Endodermal cell (in vitro differentiated cells): ENCODE results near the gene CHST2. TPM values are rescaled to one million over a fixed set of nuclear protein-coding genes. Genes with fewer than 3 reads are reported as not detected.

Experiments
- DNase-seq: peaks from one replicate; pipeline ENCODE4 v3.0.0-alpha.2; 2017
- H3K27ac ChIP-seq: 2 replicates; pipeline ENCODE4 v1.5.1; 2013; ENCODE audit warnings: mild to moderate bottlenecking, low read depth, low read length, moderate library complexity
- H3K27me3 ChIP-seq: 2 replicates; pipeline ENCODE4 v1.6.1; 2013; ENCODE audit warnings: mild to moderate bottlenecking, low read length, moderate library complexity; ENCODE audit not compliant: insufficient read depth, control insufficient read depth, poor library complexity, severe bottlenecking
- H3K36me3 ChIP-seq: 2 replicates; pipeline ENCODE4 v1.7.0; 2013; ENCODE audit warnings: mild to moderate bottlenecking, low read length, moderate library complexity; ENCODE audit not compliant: control insufficient read depth, insufficient read depth
- H3K4me1 ChIP-seq: one replicate; pipeline ENCODE4 v1.7.0; 2013; ENCODE audit warnings: low read length; ENCODE audit not compliant: control insufficient read depth, insufficient read depth
- H3K4me3 ChIP-seq: 2 replicates; pipeline ENCODE4 v1.5.1; 2013; ENCODE audit warnings: mild to moderate bottlenecking, low read length, moderate library complexity
- H3K9ac ChIP-seq: 2 replicates; pipeline ENCODE4 v1.6.1; 2013; ENCODE audit warnings: mild to moderate bottlenecking, low read length, moderate library complexity; ENCODE audit not compliant: poor library complexity, severe bottlenecking; ENCODE audit errors: extremely low read depth
- H3K9me3 ChIP-seq: 2 replicates; pipeline ENCODE4 v1.6.1; 2013; ENCODE audit warnings: mild to moderate bottlenecking, low read length, moderate library complexity; ENCODE audit not compliant: control insufficient read depth
- H3K27ac Mint-ChIP-seq: 2 replicates; pipeline ENCODE4 v1.8.0; 2020; ENCODE audit warnings: mixed read lengths
- H3K27me3 Mint-ChIP-seq: 2 replicates; pipeline ENCODE4 v1.8.0; 2021; ENCODE audit warnings: mild to moderate bottlenecking, mixed read lengths; ENCODE audit not compliant: insufficient read depth
- H3K36me3 Mint-ChIP-seq: 2 replicates; pipeline ENCODE4 v1.8.0; 2020; ENCODE audit warnings: low read depth, mixed read lengths
- H3K4me1 Mint-ChIP-seq: 2 replicates; pipeline ENCODE4 v1.8.0; 2020; ENCODE audit warnings: mixed read lengths
- H3K4me3 Mint-ChIP-seq: 2 replicates; pipeline ENCODE4 v1.8.0; 2020; ENCODE audit warnings: mild to moderate bottlenecking, moderate library complexity, mixed read lengths
- H3K9me3 Mint-ChIP-seq: 2 replicates; pipeline ENCODE4 v1.8.0; 2020; ENCODE audit warnings: mild to moderate bottlenecking, mixed read lengths
- WGBS, 2 experiments: methylation state at CpG; one replicate each; pipeline versions ENCODE4 v1.1.5 to v1.1.7; 2013; ENCODE audit warnings: missing lambda C conversion rate in 2 of 2, mixed read lengths in 1 of 2; ENCODE audit not compliant: insufficient coverage in 1 of 2, insufficient read length in 1 of 2; 5-methylcytosine and 5-hydroxymethylcytosine counted together
- total RNA-seq, 2 donors: library from RNA; stranded (reverse); fragmentation: NEBNext Ultra II Directional in 1 of 2; extraction: Animal tissue kit (Norgen Biotek cat#: 25700) in 1 of 2; gene quantifications; 2 replicates in 1 of 2; 3 replicates in 1 of 2; pipeline ENCODE4 v1.2.1, GENCODE V29; 2021
- TF ChIP-seq, protein P1 (sequence below): fragments of 200-600 bp; sonication (generic); conservative IDR thresholded peaks from 2 replicates; pipeline ENCODE4 v1.5.0; 2021; ENCODE audit warnings: antibody characterized with exemption, mild to moderate bottlenecking

Gene CHST2
- total RNA-seq, 2 donors from 2014 or later = 3.4 to 7.2 TPM

GRCh38 chr3:143123353-143123984 is 3.9 kb downstream of the CHST2 start:
- Histone ChIP-seq H3K27me3 (peaks cover 15% of the 10 kb centered on the region), H3K4me3 (no peak overlapping the region), H3K9me3 (no peaks in the 10 kb centered on the region), H3K36me3 (no peaks in the 10 kb centered on the region), H3K27ac (no peak overlapping the region), H3K9ac (no peak overlapping the region), H3K4me1 (no peaks in the 10 kb centered on the region)
- WGBS, 2 experiments = 84 to 92% methylated on average over 6 to 7 of the region's 7 CpGs
- Mint-ChIP-seq H3K9me3 (no peaks in the 10 kb centered on the region), H3K4me1 (peaks cover 21% of the 10 kb centered on the region), H3K36me3 (peaks cover 5% of the 10 kb centered on the region), H3K4me3 (no peak overlapping the region), H3K27ac (no peak overlapping the region), H3K27me3 (peaks cover 11% of the 10 kb centered on the region)
- TF ChIP-seq, protein P1, sequence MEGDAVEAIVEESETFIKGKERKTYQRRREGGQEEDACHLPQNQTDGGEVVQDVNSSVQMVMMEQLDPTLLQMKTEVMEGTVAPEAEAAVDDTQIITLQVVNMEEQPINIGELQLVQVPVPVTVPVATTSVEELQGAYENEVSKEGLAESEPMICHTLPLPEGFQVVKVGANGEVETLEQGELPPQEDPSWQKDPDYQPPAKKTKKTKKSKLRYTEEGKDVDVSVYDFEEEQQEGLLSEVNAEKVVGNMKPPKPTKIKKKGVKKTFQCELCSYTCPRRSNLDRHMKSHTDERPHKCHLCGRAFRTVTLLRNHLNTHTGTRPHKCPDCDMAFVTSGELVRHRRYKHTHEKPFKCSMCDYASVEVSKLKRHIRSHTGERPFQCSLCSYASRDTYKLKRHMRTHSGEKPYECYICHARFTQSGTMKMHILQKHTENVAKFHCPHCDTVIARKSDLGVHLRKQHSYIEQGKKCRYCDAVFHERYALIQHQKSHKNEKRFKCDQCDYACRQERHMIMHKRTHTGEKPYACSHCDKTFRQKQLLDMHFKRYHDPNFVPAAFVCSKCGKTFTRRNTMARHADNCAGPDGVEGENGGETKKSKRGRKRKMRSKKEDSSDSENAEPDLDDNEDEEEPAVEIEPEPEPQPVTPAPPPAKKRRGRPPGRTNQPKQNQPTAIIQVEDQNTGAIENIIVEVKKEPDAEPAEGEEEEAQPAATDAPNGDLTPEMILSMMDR = no peak
- no peak for DNase-seq

- H3K4me3 Mint-ChIP-seq = no peak overlapping the region
- no peak overlapping the region for H3K9ac ChIP-seq
Measured at GRCh38 chr3:143124601-143125520, 5.3 kb downstream of the CHST2 start.

GRCh38 chr3:143127801-143128200 is 8.2 kb downstream of the CHST2 start:
- Mint-ChIP-seq H3K9me3 (no peaks in the 10 kb centered on the region), H3K4me3 (no peak overlapping the region), H3K36me3 (no peaks in the 10 kb centered on the region), H3K4me1 (peaks cover 16% of the 10 kb centered on the region), H3K27me3 (no peaks in the 10 kb centered on the region), H3K27ac (no peak overlapping the region)
- WGBS, 2 experiments = 95 to 100% methylated on average over 3 of the region's 3 CpGs
- Histone ChIP-seq H3K4me1 (no peaks in the 10 kb centered on the region), H3K27me3 (no peaks in the 10 kb centered on the region), H3K4me3 (no peak overlapping the region), H3K36me3 (no peaks in the 10 kb centered on the region), H3K9ac (no peak overlapping the region), H3K27ac (no peak overlapping the region), H3K9me3 (no peaks in the 10 kb centered on the region)
- no peak for DNase-seq
- TF ChIP-seq, protein P1 = no peak

More at GRCh38 chr3:143124601-143125520, 5.3 kb downstream of the CHST2 start:
- Mint-ChIP-seq H3K27me3 (peaks cover 6% of the 10 kb centered on the region), H3K4me1 (peaks cover 16% of the 10 kb centered on the region), H3K9me3 (no peaks in the 10 kb centered on the region), H3K27ac (peak overlapping the region; percentile 8), H3K36me3 (peaks cover 5% of the 10 kb centered on the region)
- Histone ChIP-seq H3K9me3 (no peaks in the 10 kb centered on the region), H3K27ac (no peak overlapping the region), H3K27me3 (peaks cover 9% of the 10 kb centered on the region), H3K4me1 (no peaks in the 10 kb centered on the region), H3K36me3 (no peaks in the 10 kb centered on the region), H3K4me3 (peak overlapping the region; percentile 16)
- no peak for DNase-seq
- TF ChIP-seq, protein P1 = no peak
- 78 to 81% methylated on average over 6 to 9 of the region's 9 CpGs for WGBS, 2 experiments
